Measurements from ENCODE around the gene SKIC2. TPM values are rescaled to one million over a fixed set of nuclear protein-coding genes. Genes with fewer than 3 reads are reported as not detected.

Gene SKIC2
- total RNA-seq, 4 donors from 2014 or later: 81.3 to 130 (median 107) TPM

- Histone ChIP-seq H3K9me3 (no peaks in the 10 kb centered on the region), H3K4me1 (peaks cover 0 to 14% (median 1%) of the 10 kb centered on the region in 4 donors), H3K4me3 (no peak overlapping the region), H3K27me3 (no peaks in the 10 kb centered on the region), H3K27ac (no peak overlapping the region), H3K36me3 (peaks cover 0 to 38% (median 0%) of the 10 kb centered on the region in 3 donors)
- DNase-seq: no peak
- TF ChIP-seq POLR2A (IDR thresholded peaks at IDR 0.05) (no peak), CTCF (IDR thresholded peaks at IDR 0.05) (no peak)
Observed at GRCh38 chr6:31949926-31950548, 8.9 kb upstream of the SKIC2 start.

- TF ChIP-seq POLR2A (IDR thresholded peaks at IDR 0.05): no peak
- peak; percentile 35 to 75 (median 70) for TF ChIP-seq CTCF (IDR thresholded peaks at IDR 0.05)
- Histone ChIP-seq H3K36me3 (peaks cover 0 to 56% (median 0%) of the 10 kb centered on the region in 3 donors), H3K9me3 (no peaks in the 10 kb centered on the region), H3K27me3 (no peaks in the 10 kb centered on the region), H3K27ac (peak overlapping the region in 1 of 4 donors; percentile 17), H3K4me3 (no peak overlapping the region), H3K4me1 (no peaks in the 10 kb centered on the region)
- DNase-seq: peak; percentile 31 to 82 (median 74)
Observed at GRCh38 chr6:31952140-31952805, 6.7 kb upstream of the SKIC2 start.

GRCh38 chr6:31952890-31953289 is 6.1 kb upstream of the SKIC2 start:
- peaks cover 0 to 56% (median 0%) of the 10 kb centered on the region in 3 donors for H3K36me3 ChIP-seq
- H3K4me3 ChIP-seq: no peak overlapping the region
- H3K9me3 ChIP-seq: no peaks in the 10 kb centered on the region
- no peaks in the 10 kb centered on the region for H3K27me3 ChIP-seq
- DNase-seq: no peak
- no peak for TF ChIP-seq POLR2A (IDR thresholded peaks at IDR 0.05)
- TF ChIP-seq CTCF (IDR thresholded peaks at IDR 0.05): no peak
- peak overlapping the region in 1 of 4 donors; percentile 17 for H3K27ac ChIP-seq
- H3K4me1 ChIP-seq: peaks cover 0 to 5% (median under 1%) of the 10 kb centered on the region in 4 donors

- no peak overlapping the region for H3K27ac ChIP-seq
- no peaks in the 10 kb centered on the region for H3K27me3 ChIP-seq
- no peak overlapping the region for H3K4me3 ChIP-seq
- TF ChIP-seq POLR2A (IDR thresholded peaks at IDR 0.05) (no peak), CTCF (IDR thresholded peaks at IDR 0.05) (no peak)
- peaks cover 0 to 13% (median 6%) of the 10 kb centered on the region in 4 donors for H3K4me1 ChIP-seq
- DNase-seq: peak in 1 of 3 donors; percentile 43
- H3K9me3 ChIP-seq: no peaks in the 10 kb centered on the region
- peaks cover 0 to 56% (median 0%) of the 10 kb centered on the region in 3 donors for H3K36me3 ChIP-seq
Observed at GRCh38 chr6:31954511-31954910, 4.5 kb upstream of the SKIC2 start.

GRCh38 chr6:31956796-31957195 is 2.2 kb upstream of the SKIC2 start:
- no peak for DNase-seq
- Histone ChIP-seq H3K4me3 (no peak overlapping the region), H3K36me3 (peaks cover 0 to 62% (median 0%) of the 10 kb centered on the region in 3 donors), H3K27me3 (no peaks in the 10 kb centered on the region), H3K9me3 (no peaks in the 10 kb centered on the region), H3K27ac (no peak overlapping the region), H3K4me1 (peaks cover 0 to 25% (median 9%) of the 10 kb centered on the region in 4 donors)
- TF ChIP-seq CTCF (IDR thresholded peaks at IDR 0.05) (no peak), POLR2A (IDR thresholded peaks at IDR 0.05) (no peak)

Data from Peyer's patch (tissue), 4 donors.